ENCODE data around the gene GNPTAB.
A peak's percentile ranks its signal among the peaks of the same experiment; 100 is the strongest.

GNPTAB gene

DNA sequence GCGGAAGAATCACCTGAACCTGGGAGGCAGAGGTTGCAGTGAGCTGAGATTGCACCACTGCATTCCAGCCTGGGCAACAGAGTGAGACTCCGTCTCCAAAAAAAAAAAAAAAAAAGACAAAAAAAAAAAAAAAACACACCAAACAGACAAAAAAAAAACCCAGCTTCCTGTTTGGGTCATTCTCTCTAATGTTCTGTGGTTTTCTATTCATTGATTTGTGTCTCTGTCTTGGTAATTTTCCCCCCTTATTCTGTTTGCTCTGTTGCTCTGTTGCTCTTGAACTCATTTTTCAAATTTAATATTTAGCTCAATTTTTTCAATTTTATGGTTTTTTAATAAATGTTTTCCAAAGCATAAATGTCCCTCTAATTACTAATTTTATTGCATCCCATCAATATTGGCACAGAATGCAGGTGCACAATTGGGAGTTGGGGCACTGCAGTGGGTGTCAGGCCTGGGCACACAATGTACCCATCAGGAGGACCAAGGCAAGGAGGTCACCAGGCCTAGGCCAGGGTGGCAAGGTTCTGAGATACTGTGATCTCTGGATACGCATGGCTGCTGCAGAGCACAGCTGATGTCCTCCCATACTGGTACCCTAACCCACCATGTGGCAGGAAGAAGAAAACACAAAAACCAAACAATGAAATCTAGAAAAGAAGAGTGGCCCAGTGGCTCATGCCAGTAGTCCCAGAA is 8.0 kb upstream of the GNPTAB start:
- DNase-seq (ENCODE audit: low read depth), result no peak
- no peak overlapping the region for H3K4me3 ChIP-seq (ENCODE audit: control insufficient read depth, low read depth, low read length)
- TF ChIP-seq, protein P1, sequence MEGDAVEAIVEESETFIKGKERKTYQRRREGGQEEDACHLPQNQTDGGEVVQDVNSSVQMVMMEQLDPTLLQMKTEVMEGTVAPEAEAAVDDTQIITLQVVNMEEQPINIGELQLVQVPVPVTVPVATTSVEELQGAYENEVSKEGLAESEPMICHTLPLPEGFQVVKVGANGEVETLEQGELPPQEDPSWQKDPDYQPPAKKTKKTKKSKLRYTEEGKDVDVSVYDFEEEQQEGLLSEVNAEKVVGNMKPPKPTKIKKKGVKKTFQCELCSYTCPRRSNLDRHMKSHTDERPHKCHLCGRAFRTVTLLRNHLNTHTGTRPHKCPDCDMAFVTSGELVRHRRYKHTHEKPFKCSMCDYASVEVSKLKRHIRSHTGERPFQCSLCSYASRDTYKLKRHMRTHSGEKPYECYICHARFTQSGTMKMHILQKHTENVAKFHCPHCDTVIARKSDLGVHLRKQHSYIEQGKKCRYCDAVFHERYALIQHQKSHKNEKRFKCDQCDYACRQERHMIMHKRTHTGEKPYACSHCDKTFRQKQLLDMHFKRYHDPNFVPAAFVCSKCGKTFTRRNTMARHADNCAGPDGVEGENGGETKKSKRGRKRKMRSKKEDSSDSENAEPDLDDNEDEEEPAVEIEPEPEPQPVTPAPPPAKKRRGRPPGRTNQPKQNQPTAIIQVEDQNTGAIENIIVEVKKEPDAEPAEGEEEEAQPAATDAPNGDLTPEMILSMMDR (IDR thresholded peaks at IDR 0.05; ENCODE audit: control insufficient read depth, insufficient read depth, low read depth, low read length, missing control alignments), result no peak

DNA sequence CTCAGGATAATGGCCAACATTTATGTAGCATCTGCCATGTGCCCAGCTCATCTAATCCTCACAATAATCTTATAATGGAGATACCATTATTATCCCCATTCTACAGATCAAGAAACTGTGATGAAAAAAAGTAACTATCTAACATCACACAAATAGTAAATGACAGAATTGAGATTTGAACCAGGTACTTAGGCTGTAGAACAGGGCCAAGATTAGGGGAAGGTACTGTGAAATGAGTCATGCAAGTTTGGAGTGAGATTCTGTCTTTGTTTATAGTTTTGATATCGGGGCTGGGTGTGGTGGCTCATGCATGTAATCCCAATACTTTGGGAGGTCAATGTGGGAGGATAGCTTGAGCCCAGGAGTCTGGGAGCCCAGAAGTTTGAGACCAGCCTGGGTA is 1.3 kb upstream of the GNPTAB start:
- no peak for DNase-seq (ENCODE audit: low read depth)

DNA sequence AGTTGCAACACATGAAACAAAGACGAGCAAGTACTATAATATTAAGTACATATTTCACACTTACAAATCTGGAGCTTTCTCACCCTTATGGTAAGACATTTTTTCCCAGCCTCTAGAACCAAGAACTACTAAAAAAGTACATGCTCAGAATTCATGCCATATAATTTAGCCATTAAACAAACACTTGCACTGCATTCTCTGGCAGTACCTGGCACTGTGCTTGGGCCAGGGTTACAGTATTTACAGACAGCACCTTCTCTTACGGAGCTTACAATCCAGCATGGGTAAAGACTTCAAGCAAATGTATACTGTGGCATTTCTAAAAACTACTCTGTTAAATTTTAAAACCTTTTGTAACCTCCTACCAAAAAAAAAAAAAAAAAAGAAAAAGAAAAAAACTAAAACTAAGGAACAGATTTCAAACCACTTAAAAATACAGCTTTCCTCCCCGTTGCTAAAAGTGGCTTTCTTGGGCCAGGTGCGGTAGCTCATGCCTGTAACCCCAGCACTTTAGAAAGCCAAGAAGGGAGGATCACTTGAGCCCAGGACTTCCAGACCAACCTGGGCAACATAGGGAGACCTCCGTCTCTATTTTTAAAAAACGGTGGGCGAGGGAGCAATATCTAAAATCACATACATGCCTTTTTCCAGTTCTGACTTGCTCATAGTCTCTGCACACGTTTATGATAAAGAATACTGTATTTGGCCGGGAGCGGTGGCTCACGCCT is 956 bp downstream of the GNPTAB start:
- H3K4me3 ChIP-seq (ENCODE audit: control insufficient read depth, low read depth, low read length), result peak overlapping the region; percentile 79
- DNase-seq (ENCODE audit: low read depth), result no peak
- TF ChIP-seq, protein P1 (IDR thresholded peaks at IDR 0.05; ENCODE audit: control insufficient read depth, insufficient read depth, low read depth, low read length, missing control alignments), result no peak

More for the DNA sequence above, 1.3 kb upstream of the GNPTAB start:
- TF ChIP-seq, protein P1 (IDR thresholded peaks at IDR 0.05; ENCODE audit: control insufficient read depth, insufficient read depth, low read depth, low read length, missing control alignments), result no peak
- no peak overlapping the region for H3K4me3 ChIP-seq (ENCODE audit: control insufficient read depth, low read depth, low read length)

DNA sequence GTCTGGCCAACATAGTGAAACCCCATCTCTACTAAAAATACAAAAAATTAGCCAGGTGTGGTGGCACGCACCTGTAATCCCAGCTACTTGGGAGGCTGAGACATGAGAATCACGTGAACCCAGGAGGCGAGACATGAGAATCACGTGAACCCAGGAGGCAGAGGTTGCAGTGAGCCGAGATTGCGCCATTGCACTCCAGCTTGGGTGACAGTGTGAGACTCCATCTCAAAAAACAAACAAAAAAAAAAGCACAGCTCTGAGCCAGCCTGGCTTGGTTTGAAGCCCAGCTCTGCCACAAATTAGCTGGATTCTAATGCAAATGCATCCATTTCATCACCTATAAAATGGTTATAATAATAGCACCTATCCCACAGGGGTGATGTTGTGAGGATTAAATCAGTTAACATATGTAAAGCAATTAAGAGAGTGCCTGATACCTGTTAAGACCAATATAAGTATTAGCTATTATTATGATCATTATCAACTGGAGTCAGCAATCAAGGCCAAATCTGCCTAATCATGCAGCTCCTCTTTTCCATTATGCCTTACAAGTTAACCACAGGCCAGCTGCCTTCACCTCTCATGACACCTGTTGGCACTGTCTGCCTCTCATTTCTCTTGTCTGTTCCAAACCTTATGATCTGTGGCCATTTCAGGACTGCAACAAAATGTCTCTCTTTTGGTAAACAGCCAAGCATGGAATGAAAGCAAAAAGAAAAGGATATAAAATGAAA is 2.1 kb downstream of the GNPTAB start:
- no peak overlapping the region for H3K4me3 ChIP-seq (ENCODE audit: control insufficient read depth, low read depth, low read length)
- no peak for DNase-seq (ENCODE audit: low read depth)
- TF ChIP-seq, protein P1 (IDR thresholded peaks at IDR 0.05; ENCODE audit: control insufficient read depth, insufficient read depth, low read depth, low read length, missing control alignments), result no peak

DNA sequence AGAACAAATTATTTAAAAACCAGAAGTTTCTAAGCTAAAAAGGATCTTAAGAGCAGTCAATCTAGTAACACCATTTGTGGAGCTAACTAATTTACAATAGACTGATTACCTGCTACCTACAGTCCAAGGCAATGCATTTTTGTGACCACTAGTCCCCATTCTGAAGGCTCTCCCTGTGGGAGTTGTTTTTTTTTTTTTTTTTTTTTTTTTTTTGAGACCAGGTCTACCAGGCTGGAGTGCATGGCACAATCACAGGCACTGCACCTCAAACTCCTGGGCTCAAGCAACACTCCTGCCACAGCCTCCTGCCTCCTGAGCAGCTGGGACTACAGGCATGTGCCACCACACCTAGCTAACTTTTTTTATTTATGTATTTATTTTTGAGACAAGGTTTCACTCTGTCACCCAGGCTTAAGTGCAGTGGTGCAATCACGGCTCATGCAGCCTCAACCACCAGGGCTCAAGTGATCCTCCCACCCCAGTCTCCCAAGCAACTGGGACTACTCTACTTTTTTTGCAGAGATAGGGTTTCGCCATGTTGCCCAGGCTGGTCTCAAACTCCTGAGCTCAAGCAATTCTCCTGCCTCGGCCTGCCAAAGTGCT is 3.9 kb downstream of the GNPTAB start:
- no peak overlapping the region for H3K4me3 ChIP-seq (ENCODE audit: control insufficient read depth, low read depth, low read length)

DNA sequence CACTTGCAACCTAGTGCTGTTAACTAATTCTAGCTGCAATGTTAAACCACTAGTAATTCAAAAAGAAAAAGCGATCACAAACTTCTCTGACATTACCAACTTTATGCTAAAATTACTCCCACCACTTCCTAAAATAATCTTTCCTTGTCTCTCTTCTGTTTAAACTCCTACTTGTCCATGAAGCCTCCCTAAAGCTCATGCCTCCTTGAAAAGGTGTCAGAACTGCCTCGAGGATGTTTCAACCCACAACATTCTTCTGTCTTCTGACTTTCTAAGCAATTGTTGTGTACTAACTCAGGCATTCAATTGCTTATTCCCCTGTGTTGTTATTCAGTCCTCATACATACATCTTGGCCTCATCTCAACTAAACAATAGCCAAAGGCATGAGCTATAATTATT is 5.9 kb downstream of the GNPTAB start:
- DNase-seq (ENCODE audit: low read depth), result no peak
- TF ChIP-seq, protein P1 (IDR thresholded peaks at IDR 0.05; ENCODE audit: control insufficient read depth, insufficient read depth, low read depth, low read length, missing control alignments), result no peak
- no peak overlapping the region for H3K4me3 ChIP-seq (ENCODE audit: control insufficient read depth, low read depth, low read length)

More for the DNA sequence above, 3.9 kb downstream of the GNPTAB start:
- DNase-seq (ENCODE audit: low read depth), result no peak
- TF ChIP-seq, protein P1 (IDR thresholded peaks at IDR 0.05; ENCODE audit: control insufficient read depth, insufficient read depth, low read depth, low read length, missing control alignments), result no peak
